HG03342 (cell line): Measurements from ENCODE around the gene ROBO1.

Experiments used
- ATAC-seq: cut with Tn5 transposase; IDR thresholded peaks from one replicate; pipeline ENCODE4 v1.9.1; 2021; ENCODE audit warnings: mild to moderate bottlenecking, moderate library complexity; ENCODE audit not compliant: unreplicated experiment

The ROBO1 gene

GRCh38 chr3:78940128-78940527, 827.7 kb downstream of the ROBO1 start:
- ATAC-seq: no peak

DNA sequence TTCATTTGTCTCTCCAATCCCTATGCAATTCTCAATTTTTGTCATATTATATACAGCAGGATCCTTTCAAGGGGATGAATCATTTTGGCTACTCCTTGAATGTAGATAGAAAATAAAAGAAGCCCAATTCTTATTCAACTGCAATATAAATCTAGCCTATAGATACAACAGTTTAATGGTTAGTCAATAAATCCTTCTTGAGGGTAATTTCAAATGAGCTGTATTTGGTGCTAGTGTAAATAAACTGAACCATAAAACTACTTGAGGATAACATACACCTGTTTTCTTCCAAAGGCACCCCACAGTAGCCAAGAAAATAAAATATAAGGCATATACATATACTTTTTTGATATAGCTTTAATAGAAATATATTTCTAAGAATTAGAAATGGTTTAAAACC, 830.3 kb downstream of the ROBO1 start:
- ATAC-seq: no peak

GRCh38 chr3:78927759-78928158, 840.0 kb downstream of the ROBO1 start:
- no peak for ATAC-seq

- ATAC-seq: no peak
Observed at GRCh38 chr3:78926523-78926922, 841.3 kb downstream of the ROBO1 start.

- ATAC-seq: no peak
Observed at GRCh38 chr3:78924711-78925110, 843.1 kb downstream of the ROBO1 start.

DNA sequence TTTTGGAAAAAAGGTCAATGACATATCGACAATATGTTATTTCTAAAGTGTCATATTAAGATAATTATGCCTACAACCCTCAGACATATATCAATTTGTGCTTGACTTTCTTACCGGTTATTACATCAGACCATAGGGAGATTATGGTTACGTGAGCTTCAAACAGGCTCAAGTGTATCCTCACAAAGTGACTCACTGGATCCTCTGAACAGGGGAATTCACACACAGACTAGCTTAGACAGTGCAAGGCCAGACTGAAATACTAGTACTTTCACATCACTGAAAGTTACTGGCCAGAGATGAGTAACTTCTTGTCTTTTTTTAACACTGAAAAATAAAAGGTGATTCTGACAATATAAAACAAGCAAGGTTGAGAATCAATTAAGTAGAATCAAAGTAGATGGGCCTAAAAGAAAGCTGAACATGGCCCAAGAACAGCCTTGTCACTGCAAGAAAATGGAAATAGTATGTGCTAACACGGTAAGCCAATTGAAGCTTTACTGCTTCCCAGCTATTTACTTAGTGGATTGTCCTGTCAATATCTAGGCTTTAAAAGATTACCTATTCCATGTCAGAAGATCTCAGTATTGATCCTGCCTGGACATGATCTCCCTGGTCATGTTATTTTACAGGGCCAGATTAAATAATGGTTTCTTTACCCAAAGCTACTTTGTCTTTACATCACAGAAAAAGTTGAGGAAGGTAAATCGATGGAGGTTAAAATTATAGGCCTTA, 848.6 kb downstream of the ROBO1 start:
- peak; percentile 76 for ATAC-seq

DNA sequence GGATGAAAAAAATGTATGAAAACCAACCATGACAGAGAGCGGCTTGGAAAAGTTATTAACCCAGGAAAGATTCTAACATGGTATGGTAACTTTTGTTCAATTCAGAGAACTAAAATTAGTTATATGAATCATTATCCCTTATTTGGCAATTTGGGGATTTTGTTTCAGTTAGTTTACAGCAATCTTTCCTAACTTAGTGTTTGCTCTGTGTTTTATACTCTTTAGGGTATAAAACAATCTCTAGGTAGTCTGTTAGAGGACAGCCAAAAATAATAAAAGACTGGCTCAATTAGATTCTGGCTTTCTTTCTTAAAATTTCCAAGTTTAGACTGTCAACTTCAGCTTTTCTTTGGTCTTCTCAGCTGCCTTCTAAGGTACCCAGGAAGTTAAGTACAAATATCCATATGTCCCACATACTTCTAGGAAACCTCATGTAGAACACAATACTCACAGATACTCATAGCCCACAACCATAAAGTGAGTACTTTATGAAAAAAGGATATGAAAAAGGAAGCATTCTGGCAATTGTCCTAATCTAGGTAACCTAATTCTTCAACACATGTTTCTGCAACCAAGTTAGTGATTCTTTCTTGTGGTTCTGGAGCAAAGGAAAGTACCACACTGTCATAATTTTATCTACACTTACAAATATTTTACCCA, 849.3 kb downstream of the ROBO1 start:
- peak; percentile 43 for ATAC-seq

DNA sequence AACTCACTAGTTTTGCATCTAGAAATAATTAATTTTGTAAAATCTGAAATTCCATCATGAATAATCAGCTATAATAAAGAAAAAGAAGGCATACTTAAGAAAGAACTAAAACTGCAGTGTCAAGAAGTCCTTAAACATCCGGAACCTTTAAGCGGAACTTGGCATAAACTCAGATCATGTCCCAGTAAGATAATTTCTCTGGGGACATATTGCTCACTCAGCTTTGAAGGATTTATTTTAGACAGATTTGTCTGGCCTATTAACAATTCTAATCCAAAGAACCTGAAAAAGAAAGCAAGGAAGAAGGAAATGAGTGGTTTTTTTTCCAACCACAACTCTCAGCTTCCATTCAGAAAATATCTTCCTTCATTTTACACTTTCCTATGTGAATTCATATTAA, 850.3 kb downstream of the ROBO1 start:
- no peak for ATAC-seq

GRCh38 chr3:78913711-78914110, 854.1 kb downstream of the ROBO1 start:
- no peak for ATAC-seq

DNA sequence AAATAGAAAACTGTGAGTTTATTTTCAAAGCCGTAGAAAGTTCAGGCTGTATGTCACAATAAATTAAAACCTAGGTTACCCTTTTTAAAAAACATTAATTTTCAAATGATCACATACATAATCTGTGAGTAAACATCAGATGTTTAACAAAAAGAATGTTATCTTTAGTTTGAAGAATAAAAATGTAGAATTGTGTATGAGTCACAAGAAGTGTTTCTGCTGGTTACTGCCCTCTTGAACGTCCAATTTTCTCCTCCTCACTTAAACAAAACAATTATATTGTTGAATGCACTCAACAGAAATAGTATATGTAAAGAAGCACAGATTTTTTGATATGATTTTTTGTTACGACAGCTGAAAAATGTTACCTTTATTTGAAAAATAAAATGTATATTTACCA, 855.1 kb downstream of the ROBO1 start:
- ATAC-seq: no peak

GRCh38 chr3:78912259-78912658, 855.5 kb downstream of the ROBO1 start:
- no peak for ATAC-seq

DNA sequence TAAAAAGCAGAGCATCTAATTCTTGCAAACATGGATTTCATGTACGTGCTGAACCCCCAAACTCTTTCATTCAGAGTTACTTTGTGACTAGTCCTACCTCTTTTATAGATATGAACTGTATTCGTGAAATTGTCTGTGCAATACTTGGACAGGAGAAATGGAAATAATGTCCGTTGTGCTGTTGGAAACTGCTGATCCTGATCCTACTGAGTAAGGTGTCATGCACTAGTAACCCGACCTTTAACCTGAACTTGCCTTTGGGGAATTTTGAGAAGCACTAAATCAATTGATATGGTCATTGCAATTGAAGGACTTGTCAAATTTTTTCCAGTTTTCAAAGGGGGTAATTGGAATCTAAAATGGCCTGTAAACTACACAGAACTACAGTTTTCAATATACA, 856.4 kb downstream of the ROBO1 start:
- no peak for ATAC-seq

DNA sequence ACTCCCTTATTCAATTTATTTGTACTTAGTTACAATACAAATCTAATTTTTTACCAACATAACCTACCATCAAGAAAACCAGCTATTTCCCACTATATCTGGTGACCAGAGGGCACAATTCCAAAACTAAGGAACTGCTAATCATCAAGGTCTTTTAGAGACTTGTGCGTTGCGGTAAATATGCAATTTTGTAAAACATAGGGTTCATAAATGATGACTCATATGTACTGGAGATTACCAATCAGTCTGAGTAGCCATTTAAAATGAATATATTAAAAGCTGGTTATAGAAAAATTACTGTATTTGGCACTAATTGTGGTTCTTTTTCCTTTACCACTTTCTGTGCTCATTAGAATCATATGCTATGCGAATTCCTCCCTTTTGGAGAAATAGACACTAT, 859.6 kb downstream of the ROBO1 start:
- no peak for ATAC-seq

- ATAC-seq: no peak
Observed at GRCh38 chr3:78907367-78907766, 860.4 kb downstream of the ROBO1 start.

- ATAC-seq: no peak
Observed at GRCh38 chr3:78906930-78907329, 860.9 kb downstream of the ROBO1 start.

DNA sequence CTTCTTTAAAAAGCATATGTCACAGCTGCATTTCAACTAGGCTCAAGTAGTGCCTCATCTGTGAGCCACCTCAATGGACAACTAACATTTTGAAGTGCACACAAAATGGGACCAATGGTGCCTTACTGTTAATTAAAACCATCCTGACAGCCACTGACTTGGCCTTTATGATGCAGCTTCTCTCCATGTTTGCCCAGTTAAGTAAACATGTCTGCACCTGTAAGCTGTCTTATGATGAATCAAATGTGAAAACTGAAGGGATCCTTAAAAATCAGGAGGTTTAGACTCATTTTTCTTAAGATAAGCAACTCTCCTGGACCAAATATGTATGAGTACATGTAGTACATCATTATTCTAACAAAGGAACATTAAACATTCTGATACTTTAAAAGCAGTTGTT, 861.6 kb downstream of the ROBO1 start:
- no peak for ATAC-seq

DNA sequence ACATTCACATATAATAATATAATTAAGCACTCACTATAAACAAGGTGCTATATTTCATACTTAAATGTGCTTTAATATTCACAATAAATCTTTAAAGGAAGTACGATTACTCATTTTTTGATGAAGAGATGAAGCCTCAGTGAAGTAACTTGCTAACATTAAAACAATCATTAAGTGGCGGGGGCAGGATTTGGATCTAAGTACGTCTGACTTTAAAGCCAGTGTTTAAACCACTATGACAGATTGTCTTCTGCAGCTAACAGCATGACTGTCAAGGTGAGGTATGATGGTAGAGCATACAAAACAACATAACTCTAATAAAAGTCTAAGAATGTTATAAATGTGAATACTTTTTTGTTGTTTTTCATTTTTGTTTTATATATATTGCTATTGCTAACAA, 862.1 kb downstream of the ROBO1 start:
- ATAC-seq: no peak

- no peak for ATAC-seq
Observed at GRCh38 chr3:78901544-78901943, 866.3 kb downstream of the ROBO1 start.

DNA sequence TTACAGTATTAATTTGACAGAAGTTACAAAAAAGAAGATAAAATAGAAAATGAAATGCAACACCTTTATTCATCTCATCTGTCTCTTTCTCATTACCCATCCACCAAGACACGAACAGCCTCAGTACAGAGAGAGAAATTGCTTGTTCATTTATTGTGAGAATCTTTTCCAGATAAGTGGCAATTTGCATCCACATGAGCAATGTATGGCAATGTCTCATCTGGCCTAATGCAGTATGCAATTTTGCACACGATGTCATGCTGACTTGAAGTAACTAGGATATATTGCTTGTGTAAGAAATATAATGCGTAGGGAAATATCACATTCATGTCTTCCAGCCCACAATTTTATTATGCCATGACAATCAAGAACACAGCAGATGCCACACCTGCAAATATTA, 866.9 kb downstream of the ROBO1 start:
- ATAC-seq: no peak

- no peak for ATAC-seq
Observed at GRCh38 chr3:78900426-78900825, 867.4 kb downstream of the ROBO1 start.

- no peak for ATAC-seq
Observed at GRCh38 chr3:78895528-78895927, 872.3 kb downstream of the ROBO1 start.

DNA sequence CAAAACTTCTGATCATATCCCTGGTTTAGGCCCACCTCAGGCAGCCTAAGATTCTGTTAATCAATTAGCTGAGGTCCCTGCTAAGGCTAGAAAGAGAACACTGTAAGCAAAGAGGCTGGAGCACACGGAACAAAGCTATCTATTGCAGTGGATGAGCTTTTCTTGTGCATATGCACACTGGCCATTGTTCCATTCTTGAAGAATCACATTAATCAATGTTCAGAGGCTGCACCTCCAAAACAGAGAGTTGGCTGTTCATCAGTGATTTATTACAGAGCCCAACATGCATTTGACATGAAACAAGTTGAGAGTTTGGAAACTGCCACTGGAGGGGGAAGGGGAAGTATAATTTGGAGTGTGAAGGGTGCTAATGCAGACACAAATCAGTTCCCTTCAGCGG, 873.0 kb downstream of the ROBO1 start:
- no peak for ATAC-seq

- no peak for ATAC-seq
Observed at GRCh38 chr3:78893161-78893560, 874.6 kb downstream of the ROBO1 start.
